ENCODE data around the gene ZNF516.
"Not testable (repeated sequence)": the region's sequence is repeated elsewhere in the genome, so short reads cannot be mapped to it uniquely, and the experiment has no call there.

ZNF516 gene

DNA sequence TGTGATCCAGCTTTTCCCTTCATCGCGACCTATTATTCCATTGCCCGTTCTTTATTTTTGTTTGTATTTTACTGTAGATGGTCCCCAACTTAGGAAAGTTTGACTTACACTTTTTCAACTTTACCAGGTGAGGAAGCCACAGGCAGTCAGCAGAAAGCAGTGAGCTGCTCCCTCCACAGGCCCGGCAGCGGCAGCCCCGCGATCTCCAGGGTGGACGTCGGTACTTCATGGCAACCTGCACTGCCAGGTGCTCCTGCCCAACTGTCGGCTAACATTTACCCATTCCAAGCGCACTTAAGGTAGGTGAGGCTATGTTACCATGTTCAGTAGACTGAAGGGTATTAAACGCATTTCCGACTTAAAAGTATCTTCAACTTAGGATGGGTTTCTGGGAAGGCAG, 12.8 kb downstream of the ZNF516 start:
- in situ Hi-C loops (cut with MboI; ENCODE audit: low pct_unique_long_range_greater_than_20kb, low sequenced_read_pairs, unreplicated experiment): no loop called here
- TF ChIP-seq, protein P1, sequence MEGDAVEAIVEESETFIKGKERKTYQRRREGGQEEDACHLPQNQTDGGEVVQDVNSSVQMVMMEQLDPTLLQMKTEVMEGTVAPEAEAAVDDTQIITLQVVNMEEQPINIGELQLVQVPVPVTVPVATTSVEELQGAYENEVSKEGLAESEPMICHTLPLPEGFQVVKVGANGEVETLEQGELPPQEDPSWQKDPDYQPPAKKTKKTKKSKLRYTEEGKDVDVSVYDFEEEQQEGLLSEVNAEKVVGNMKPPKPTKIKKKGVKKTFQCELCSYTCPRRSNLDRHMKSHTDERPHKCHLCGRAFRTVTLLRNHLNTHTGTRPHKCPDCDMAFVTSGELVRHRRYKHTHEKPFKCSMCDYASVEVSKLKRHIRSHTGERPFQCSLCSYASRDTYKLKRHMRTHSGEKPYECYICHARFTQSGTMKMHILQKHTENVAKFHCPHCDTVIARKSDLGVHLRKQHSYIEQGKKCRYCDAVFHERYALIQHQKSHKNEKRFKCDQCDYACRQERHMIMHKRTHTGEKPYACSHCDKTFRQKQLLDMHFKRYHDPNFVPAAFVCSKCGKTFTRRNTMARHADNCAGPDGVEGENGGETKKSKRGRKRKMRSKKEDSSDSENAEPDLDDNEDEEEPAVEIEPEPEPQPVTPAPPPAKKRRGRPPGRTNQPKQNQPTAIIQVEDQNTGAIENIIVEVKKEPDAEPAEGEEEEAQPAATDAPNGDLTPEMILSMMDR (IDR thresholded peaks at IDR 0.05; ENCODE audit: extremely low read depth, insufficient read depth, missing control alignments): no peak
- DNase-seq (ENCODE audit: low spot score): no peak

DNA sequence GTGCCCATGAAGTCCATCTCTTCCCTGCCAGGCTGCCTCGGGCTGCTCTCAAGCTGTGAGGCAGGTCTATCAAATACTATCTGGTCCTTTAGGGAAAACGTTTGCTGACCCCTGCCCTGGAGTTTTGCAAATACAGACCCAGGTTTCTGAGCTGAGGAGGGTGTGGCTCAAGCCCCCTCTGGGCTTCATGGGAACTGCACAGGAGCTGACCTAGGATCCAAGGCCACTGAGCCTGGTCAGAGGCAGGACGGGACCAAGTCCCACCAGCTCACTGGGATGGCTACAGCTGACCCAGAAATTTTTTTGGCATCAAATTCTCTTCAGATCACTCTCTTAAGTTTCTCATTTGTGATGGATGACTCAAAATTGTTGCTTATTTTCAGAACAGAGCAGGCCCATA, 14.1 kb downstream of the ZNF516 start:
- DNase-seq (ENCODE audit: low spot score): no peak
- TF ChIP-seq, protein P1 (IDR thresholded peaks at IDR 0.05; ENCODE audit: extremely low read depth, insufficient read depth, missing control alignments): no peak
- in situ Hi-C loops (cut with MboI; ENCODE audit: low pct_unique_long_range_greater_than_20kb, low sequenced_read_pairs, unreplicated experiment): no loop called here

DNA sequence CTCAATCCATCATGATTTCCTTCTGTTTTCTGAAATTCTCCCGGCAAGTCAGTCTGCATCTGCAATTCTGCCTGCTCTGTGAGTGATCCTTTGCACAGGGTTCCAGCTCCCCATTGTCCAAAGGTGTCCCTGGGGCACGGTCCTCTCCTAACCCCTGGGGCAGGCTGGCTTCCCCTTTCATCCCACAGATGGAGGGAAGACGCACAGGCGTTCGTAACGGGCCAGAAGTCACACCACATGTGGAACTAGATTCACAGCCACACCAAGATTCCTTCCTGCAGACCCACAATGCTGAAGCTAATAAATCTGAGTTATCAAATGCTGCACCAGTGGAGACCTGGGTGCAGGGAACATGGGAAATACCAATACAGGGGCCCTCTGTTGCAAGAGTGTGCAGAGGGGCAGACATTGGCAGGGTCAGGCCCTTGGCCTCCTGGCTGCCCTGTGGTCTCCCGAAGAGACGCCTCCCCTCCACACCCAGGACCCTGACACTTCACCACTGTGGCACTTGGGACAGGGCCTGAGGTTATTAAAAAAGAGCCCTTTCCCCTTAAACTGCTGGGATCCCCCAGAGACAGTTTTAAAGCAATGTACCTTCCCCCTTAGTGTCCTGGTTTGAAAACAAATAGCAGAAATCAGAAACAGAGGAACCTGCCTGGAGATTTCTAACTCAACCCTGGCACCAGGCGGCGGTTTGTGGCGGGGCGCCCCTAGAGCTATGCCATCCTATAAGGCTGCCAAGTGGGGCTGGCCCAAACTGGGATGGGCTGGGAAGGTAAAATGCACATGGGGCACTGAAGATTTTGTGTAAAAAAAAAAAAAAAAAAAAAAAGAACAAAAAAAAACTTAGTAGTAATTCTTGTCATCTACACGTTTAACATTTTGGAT, 15.4 kb downstream of the ZNF516 start:
- TF ChIP-seq, protein P1 (IDR thresholded peaks at IDR 0.05; ENCODE audit: extremely low read depth, insufficient read depth, missing control alignments): no peak
- in situ Hi-C loops (cut with MboI; ENCODE audit: low pct_unique_long_range_greater_than_20kb, low sequenced_read_pairs, unreplicated experiment): no loop called here
- no peak for DNase-seq (ENCODE audit: low spot score)

DNA sequence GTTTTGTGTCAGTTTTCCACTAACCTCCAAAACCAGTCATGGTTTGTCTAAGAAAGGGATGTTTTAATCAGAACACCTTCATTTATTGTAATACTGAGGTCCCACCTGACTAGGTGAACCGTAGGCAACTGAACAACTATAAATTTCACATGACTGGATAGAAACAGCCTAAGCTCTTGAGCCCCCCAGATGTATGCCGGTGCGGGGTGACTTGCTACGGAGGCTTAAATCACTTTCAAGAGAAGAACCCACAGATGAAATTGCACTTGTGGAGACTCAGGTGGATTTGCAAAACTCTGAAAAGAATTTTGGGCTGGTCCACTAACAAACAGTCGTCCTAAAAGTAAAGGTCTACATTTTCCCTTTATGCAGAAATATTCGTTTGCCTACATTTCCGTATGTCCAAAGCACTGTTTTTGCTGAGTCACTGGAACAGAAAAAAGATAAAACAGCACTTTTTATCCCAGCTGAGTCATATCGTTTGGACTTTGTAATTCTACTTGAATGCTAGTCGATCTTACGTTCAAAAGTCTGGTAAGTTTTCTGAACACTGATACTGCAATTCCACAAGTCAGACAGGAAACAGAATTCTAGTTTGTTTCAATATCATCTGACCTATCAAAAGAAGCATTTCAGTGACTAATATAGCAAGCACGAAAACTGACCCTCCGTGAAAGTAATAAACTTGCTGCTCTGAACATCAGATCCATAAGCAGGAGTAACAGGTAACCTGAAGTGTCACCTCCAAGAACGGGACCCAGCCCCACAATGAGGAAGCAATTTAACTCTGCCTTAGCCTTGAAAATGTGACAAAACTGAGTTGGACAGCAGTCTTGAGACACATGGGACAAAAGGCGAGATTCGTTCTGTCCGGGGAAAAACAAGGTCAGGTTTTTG, 18.1 kb downstream of the ZNF516 start:
- DNase-seq (ENCODE audit: low spot score): no peak
- TF ChIP-seq, protein P1 (IDR thresholded peaks at IDR 0.05; ENCODE audit: extremely low read depth, insufficient read depth, missing control alignments): no peak
- in situ Hi-C loops (cut with MboI; ENCODE audit: low pct_unique_long_range_greater_than_20kb, low sequenced_read_pairs, unreplicated experiment): no loop called here

DNA sequence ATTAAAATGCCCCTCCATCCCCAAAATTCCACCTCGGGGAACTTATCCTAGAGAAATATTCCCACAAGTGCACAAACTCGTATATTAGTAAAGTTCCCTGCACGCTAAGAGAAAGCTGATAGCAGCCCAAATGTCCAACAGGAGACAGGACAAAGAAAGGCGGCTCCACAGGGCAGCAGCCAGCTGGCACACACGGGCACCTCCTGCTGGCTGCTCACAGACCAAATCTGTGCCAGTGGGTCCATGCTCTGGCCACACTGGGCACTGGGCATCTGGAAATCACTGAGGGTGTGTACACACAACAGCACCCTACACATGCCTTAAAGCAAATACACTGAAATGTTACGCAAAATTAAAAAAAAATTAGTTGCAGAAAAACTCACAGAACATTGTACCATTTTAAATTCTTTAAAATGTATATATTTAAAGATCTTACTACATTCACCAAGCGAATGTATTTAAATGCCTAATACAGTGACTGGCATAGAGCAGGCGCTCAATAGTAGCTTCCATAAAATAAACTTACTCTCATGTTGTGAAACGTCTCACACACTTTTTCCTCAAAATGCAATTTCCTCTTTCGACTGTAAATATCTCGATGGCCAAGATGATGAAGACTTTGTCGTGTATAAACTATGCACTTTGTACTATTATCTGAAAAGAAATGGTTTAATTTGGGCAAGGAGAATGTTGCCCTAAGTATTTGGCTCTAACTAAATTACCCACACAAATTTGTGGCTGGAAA, 19.4 kb downstream of the ZNF516 start:
- in situ Hi-C loops (cut with MboI; ENCODE audit: low pct_unique_long_range_greater_than_20kb, low sequenced_read_pairs, unreplicated experiment): no loop called here
- DNase-seq (ENCODE audit: low spot score): no peak
- TF ChIP-seq, protein P1 (IDR thresholded peaks at IDR 0.05; ENCODE audit: extremely low read depth, insufficient read depth, missing control alignments): no peak

DNA sequence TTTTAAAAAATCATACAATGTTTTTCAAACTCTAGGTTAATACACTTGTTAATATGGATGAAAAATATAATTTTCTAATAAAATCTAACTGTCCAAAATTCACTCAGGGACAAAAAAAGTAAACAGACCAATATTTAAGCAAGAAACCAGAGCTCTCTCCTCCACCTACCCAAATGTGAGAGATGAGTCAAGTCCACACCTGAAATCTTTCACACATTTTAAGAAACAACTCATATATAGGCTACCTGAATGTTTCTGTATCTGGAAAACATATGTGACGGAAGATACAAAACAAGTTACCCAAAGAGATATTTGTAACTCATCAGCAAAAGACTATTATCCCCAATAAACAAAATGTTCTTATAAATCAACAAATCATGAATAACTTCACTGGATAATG, 20.2 kb downstream of the ZNF516 start:
- in situ Hi-C loops (cut with MboI; ENCODE audit: low pct_unique_long_range_greater_than_20kb, low sequenced_read_pairs, unreplicated experiment): no loop called here
- TF ChIP-seq, protein P1 (IDR thresholded peaks at IDR 0.05; ENCODE audit: extremely low read depth, insufficient read depth, missing control alignments): no peak
- no peak for DNase-seq (ENCODE audit: low spot score)

DNA sequence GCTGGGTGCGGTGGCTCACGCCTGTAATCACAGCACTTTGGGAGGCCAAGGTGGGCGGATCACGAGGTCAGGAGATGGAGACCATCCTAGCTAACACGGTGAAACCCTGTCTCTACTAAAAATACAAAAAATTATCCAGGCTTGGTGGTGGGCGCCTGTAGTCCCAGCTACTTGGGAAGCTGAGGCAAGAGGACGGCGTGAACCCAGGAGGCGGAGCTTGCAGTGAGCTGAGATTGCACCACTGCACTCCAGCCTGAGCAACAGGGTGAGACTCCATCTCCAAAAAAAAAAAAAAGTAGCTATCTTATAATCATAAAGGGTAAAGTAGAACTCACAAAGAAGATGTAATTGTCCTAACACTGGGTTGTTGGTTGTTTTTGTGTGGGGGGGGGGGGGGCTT, 21.5 kb downstream of the ZNF516 start:
- in situ Hi-C loops (cut with MboI; ENCODE audit: low pct_unique_long_range_greater_than_20kb, low sequenced_read_pairs, unreplicated experiment); DNase-seq (ENCODE audit: low spot score): not testable (repeated sequence)

Data from GM13977 (cell line).